GM19372 (cell line): ENCODE measurements around the gene CCDC172.

Experiments used
- ATAC-seq: cut with Tn5 transposase; IDR thresholded peaks from one replicate; pipeline ENCODE4 v1.9.1; 2021; ENCODE audit warnings: mild to moderate bottlenecking, low read depth, moderate library complexity; ENCODE audit not compliant: unreplicated experiment

The CCDC172 gene

GRCh38 chr10:116324227-116324950 lies at the start of gene CCDC172:
Gene CCDC172, plus strand, starts transcription at chr10:116324448. Its CDS starts 564 bp downstream, at chr10:116325012.
- ATAC-seq = no peak

GRCh38 chr10:116276981-116277380 lies 47.3 kb upstream of the CCDC172 start:
- ATAC-seq = no peak

GRCh38 chr10:116278846-116279245 lies 45.4 kb upstream of the CCDC172 start:
- ATAC-seq = no peak

- no peak for ATAC-seq
These were observed 42.5 kb upstream of the CCDC172 start for GRCh38 chr10:116281775-116282174.

DNA sequence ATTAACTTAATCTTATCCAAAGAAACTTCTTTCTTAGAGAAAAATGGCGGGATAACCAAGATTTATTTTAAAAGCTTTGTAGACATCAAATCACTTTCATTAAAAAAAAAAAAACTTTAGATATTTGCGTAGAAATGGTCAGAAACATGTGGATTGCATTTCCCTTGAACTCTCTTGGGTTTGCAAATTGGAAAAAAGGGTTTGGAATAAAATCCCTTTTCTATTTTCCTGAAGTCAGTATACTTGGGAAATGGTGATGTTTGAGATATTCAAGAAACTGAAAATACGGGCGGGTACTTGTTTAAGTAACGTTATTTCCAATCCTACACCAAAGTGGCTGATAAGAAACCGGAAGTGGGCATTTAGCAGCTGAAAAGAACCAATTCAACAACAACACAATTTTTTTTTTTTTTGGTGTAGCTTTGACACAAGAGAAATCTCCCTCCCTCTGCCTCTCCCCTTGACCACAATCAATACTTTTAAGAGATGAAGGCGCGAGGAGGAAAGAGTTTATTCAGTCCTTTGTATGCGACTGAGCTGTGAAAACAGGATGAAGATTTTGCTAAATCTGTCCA lies 37.5 kb upstream of the CCDC172 start:
- ATAC-seq = no peak

DNA sequence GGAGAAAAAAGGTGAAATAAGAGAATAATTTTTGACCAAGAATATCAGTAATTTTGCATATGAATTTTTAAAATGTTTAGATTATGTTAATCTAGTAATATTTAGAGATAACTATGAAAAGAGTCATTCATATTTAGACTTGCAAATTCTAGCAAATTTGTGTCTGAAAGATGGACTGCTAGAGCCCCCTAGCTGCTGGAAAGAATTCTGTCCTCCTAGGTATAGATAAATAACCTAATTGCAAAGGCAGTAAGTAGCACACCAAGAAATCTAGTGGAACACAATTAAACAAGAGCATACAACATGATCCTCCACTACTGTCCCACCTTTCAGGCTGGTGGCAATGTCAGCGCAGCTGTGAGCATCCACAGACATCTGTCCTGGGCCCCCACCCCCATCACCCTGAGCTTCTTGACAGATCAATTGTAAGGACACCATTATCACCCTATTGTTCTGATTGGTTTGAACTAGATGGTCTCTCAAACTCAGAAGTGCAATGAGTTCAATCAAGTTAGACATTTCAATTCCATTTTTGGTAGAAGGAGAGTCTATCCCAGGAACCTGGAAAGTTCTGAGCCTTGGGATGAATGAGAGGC lies 36.2 kb upstream of the CCDC172 start:
- no peak for ATAC-seq

- ATAC-seq = no peak
These were observed 34.6 kb upstream of the CCDC172 start for GRCh38 chr10:116289652-116290051.

DNA sequence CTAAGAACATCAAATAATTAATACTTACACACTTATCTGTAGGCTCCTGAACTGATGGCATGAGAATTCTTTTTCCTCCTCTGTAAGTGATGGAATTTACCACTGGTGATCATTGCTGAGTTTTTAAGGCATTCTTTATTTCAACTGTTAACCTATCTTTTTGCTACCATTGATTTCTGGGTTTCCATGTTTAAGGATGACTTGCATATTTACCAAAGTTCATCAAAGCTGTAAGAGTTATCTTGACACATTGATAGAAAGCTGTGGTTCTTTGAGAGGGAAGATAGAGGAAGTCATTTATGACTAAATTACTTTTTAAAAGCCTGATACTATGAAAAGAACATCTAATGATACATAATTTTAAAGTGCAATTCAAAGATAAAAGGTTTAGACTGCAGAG lies 31.8 kb upstream of the CCDC172 start:
- no peak for ATAC-seq

DNA sequence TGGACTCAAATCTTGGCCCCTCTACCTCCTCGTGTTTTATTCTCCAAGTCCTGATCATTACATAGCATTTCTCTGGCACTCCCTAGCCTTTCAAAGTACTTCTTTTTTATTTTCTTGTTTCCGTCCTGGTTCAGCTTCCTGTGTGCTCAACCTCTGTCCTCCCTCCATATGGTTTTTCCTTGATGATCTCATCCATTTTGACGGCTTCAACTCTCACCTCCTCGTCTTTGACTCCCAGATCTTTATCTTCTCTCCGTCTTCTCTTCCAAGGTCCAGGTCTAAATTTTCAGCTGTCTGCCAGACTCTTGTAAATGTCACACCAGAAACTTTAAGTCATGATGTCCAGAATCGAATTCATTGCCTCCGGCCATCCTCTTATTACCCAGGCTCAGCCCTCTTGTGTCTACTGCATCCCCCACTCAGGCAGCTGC lies 27.9 kb upstream of the CCDC172 start:
- ATAC-seq = no peak

DNA sequence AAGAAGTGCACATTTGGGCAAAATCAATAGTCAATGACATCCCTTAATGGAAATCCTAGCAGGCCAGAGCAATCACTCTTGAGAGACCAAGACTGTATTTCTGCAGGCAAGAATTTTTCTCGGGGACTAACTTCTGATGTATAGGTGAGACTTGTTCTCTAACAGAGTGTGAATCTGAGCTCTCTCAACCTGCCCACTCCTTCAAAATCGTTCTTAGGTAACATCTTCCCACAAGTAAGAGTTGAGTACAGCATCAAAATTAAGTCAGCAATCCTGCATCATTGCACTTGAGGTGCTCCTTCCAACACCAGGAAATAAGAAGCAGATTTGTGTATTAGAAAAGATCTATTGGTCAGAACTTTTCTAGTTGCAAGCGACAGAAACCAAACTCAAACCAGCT lies 25.7 kb upstream of the CCDC172 start:
- no peak for ATAC-seq

DNA sequence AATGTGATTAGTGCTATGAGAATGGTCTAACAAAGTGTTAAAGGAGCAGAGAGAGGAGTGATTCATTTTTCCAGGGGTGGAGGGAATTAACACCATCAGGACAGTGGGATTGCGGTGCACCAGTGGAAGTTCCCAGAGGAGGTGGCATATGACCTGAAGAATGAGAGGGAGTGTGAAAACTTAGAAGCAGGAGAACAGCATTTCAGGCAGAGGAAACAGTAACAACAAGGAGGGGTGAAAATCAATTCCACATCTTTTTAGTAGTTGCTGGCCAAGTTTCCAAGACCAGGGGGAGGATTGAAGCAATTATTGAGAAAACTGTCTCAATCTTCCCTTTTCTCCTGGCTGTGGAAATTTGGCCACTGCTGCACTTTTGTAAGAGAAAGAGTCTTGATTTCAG lies 23.7 kb upstream of the CCDC172 start:
- no peak for ATAC-seq

GRCh38 chr10:116304923-116305322 lies 19.3 kb upstream of the CCDC172 start:
- ATAC-seq = no peak

GRCh38 chr10:116306847-116307246 lies 17.4 kb upstream of the CCDC172 start:
- ATAC-seq = no peak

DNA sequence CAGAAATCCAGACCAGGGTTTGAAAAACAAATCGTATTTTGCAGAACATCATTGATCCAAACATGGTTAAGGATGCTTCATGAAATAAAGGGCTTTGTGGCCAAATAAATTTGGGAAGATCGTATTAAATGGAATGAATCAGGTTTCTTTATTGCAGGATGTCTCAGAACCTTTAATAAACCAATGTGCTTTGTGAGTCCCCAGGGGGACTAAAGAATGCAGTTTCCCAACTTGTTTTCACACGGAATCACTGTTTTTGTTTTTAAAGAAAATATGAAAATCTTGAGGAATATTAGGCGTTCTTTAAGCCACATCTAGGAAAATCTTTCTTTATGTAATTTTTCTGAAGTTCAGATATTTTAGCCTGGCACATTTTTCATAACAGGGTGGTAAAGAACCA lies 16.8 kb upstream of the CCDC172 start:
- no peak for ATAC-seq

DNA sequence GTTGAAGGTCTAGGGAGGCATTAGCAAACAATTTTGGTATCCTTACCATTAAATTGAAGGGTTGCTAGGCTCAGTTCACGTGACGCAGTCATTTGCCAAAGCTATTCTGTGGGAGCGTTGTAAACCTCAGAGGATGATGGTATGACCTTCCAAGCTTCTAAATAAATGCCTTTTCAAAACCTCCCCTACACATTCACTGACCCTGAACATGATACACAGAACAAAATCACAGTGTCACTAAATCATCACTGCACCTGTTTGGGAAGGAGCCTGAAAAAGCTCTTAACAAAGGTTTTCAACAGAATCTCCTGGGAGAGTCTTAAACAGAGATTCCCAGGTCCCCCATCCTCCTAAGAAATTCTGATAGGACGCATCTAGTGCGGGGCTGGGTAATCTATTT lies 13.2 kb upstream of the CCDC172 start:
- no peak for ATAC-seq

GRCh38 chr10:116311706-116312490 lies 12.3 kb upstream of the CCDC172 start:
- no peak for ATAC-seq

- no peak for ATAC-seq
These were observed 11.7 kb upstream of the CCDC172 start for GRCh38 chr10:116312548-116312947.

GRCh38 chr10:116316503-116316902 lies 7.7 kb upstream of the CCDC172 start:
- no peak for ATAC-seq

- no peak for ATAC-seq
These were observed 845 bp downstream of the CCDC172 start for GRCh38 chr10:116324951-116325635.

GRCh38 chr10:116325987-116326386 lies 1.7 kb downstream of the CCDC172 start:
- no peak for ATAC-seq

DNA sequence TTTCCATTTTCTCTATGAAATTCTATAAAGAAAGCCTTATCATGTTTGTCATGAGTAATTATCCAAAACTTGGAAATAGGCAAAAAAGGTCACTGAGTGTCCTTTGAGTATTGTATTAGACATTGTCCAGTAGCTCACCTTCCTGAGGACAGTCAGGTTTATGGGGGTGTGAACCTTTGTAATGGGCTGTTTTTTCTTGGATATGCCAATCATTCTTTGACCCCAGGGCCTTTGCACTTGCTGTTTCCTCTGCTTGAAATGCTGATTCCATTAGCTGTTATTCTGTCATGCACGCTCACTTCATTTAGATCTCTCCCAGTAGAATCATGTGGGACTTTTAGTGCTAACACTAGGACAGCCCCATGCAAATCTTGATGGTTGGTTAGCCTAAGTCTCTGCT lies 4.9 kb downstream of the CCDC172 start:
- no peak for ATAC-seq
